ENCODE results near the gene IL1A.

Gene IL1A

GRCh38 chr2:112731479-112731878 lies 52.8 kb downstream of the IL1A start (continued):
- TF ChIP-seq CSRNP3 (CRISPR knock-in tag; IDR thresholded peaks at IDR 0.05) (no peak), ZC3H10 (CRISPR knock-in tag; IDR thresholded peaks at IDR 0.05) (no peak)

- no peak for ATAC-seq
- TF ChIP-seq TCF4 (CRISPR knock-in tag; IDR thresholded peaks at IDR 0.05; ENCODE audit: borderline replicate concordance) (no peak), CREB5 (CRISPR knock-in tag; IDR thresholded peaks at IDR 0.05; ENCODE audit: low read depth) (no peak), PPARA (CRISPR knock-in tag; IDR thresholded peaks at IDR 0.05; ENCODE audit: borderline replicate concordance) (no peak), ESRRG (CRISPR knock-in tag; IDR thresholded peaks at IDR 0.05) (no peak), CSRNP3 (CRISPR knock-in tag; IDR thresholded peaks at IDR 0.05) (no peak), ZNF70 (CRISPR knock-in tag; IDR thresholded peaks at IDR 0.05) (no peak), SNAI2 (CRISPR knock-in tag; IDR thresholded peaks at IDR 0.05) (no peak), BACH2 (CRISPR knock-in tag; IDR thresholded peaks at IDR 0.05; ENCODE audit: borderline replicate concordance) (no peak), ISL1 (CRISPR knock-in tag; IDR thresholded peaks at IDR 0.05) (no peak), RARB (CRISPR knock-in tag; IDR thresholded peaks at IDR 0.05) (no peak), CSDC2 (CRISPR knock-in tag; IDR thresholded peaks at IDR 0.05) (no peak), ZNF565 (CRISPR knock-in tag; conservative IDR thresholded peaks at IDR 0.05; ENCODE audit: low read depth) (no peak), POU6F1 (CRISPR knock-in tag; IDR thresholded peaks at IDR 0.05; ENCODE audit: borderline replicate concordance, low read depth) (no peak), ZC3H10 (CRISPR knock-in tag; IDR thresholded peaks at IDR 0.05) (no peak), PATZ1 (CRISPR knock-in tag; IDR thresholded peaks at IDR 0.05; ENCODE audit: borderline replicate concordance) (no peak), ZNF8 (CRISPR knock-in tag; IDR thresholded peaks at IDR 0.05) (no peak), ZFP3 (CRISPR knock-in tag; IDR thresholded peaks at IDR 0.05) (no peak), ZFP30 (CRISPR knock-in tag; IDR thresholded peaks at IDR 0.05) (no peak)
These were observed 53.5 kb downstream of the IL1A start for GRCh38 chr2:112730791-112731190.

GRCh38 chr2:112730216-112730615 lies 54.1 kb downstream of the IL1A start:
- no peak for ATAC-seq
- TF ChIP-seq PPARA (CRISPR knock-in tag; IDR thresholded peaks at IDR 0.05; ENCODE audit: borderline replicate concordance) (no peak), BACH2 (CRISPR knock-in tag; IDR thresholded peaks at IDR 0.05; ENCODE audit: borderline replicate concordance) (no peak), ARNTL (CRISPR knock-in tag; IDR thresholded peaks at IDR 0.05; ENCODE audit: borderline replicate concordance, low read depth) (no peak), POU6F1 (CRISPR knock-in tag; IDR thresholded peaks at IDR 0.05; ENCODE audit: borderline replicate concordance, low read depth) (no peak), ESRRG (CRISPR knock-in tag; IDR thresholded peaks at IDR 0.05) (no peak), ZNF565 (CRISPR knock-in tag; conservative IDR thresholded peaks at IDR 0.05; ENCODE audit: low read depth) (no peak), TCF4 (CRISPR knock-in tag; IDR thresholded peaks at IDR 0.05; ENCODE audit: borderline replicate concordance) (no peak), GLIS3 (CRISPR knock-in tag; IDR thresholded peaks at IDR 0.05) (no peak), ZFP3 (CRISPR knock-in tag; IDR thresholded peaks at IDR 0.05) (no peak), RARB (CRISPR knock-in tag; IDR thresholded peaks at IDR 0.05) (no peak), ZC3H10 (CRISPR knock-in tag; IDR thresholded peaks at IDR 0.05) (no peak), TSHZ2 (CRISPR knock-in tag; IDR thresholded peaks at IDR 0.05) (no peak), CREB5 (CRISPR knock-in tag; IDR thresholded peaks at IDR 0.05; ENCODE audit: low read depth) (no peak), ZNF70 (CRISPR knock-in tag; IDR thresholded peaks at IDR 0.05) (no peak), PATZ1 (CRISPR knock-in tag; IDR thresholded peaks at IDR 0.05; ENCODE audit: borderline replicate concordance) (no peak)
